Fibroblast of lung (primary cell): Measurements from ENCODE around the gene MPHOSPH6. TPM values are rescaled to one million over a fixed set of nuclear protein-coding genes. Genes with fewer than 3 reads are reported as not detected.

Experiments
- DNase-seq, 2 donors: peaks; one replicate each; pipeline versions ENCODE4 v3.0.0 to v3.0.0-alpha.2; 2010; ENCODE audit warnings: low read depth in 2 of 2
- H2AFZ ChIP-seq: 2 replicates; pipeline ENCODE4 v1.5.1; 2012; ENCODE audit warnings: low read length, control low read depth, inconsistent platforms
- H3K27ac ChIP-seq: 2 replicates; pipeline ENCODE4 v1.5.1; 2011; ENCODE audit warnings: low read length, control low read depth; ENCODE audit not compliant: insufficient read depth
- H3K27me3 ChIP-seq: 2 replicates; pipeline ENCODE4 v1.5.1; 2011; ENCODE audit warnings: mild to moderate bottlenecking, low read length; ENCODE audit not compliant: control insufficient read depth, insufficient read depth
- H3K36me3 ChIP-seq: 2 replicates; pipeline ENCODE4 v1.5.1; 2011; ENCODE audit warnings: low read length; ENCODE audit not compliant: control insufficient read depth, insufficient read depth
- H3K4me1 ChIP-seq: 2 replicates; pipeline ENCODE4 v1.5.1; 2011; ENCODE audit warnings: low read length; ENCODE audit not compliant: control insufficient read depth, insufficient read depth; ENCODE audit errors: extremely low read depth
- H3K4me2 ChIP-seq: 2 replicates; pipeline ENCODE4 v1.5.1; 2011; ENCODE audit warnings: low read length, control low read depth; ENCODE audit not compliant: insufficient read depth; ENCODE audit errors: extremely low read depth
- H3K4me3 ChIP-seq, 4 experiments: fragments of 200-600 bp in 1 of 4; sonication (generic) in 1 of 4; replicated peaks in 1 of 4; 2 replicates each; pipeline ENCODE4 v1.5.1; 2011 to 2016; ENCODE audit warnings: low read length in 4 of 4, low read depth in 3 of 4, mild to moderate bottlenecking in 3 of 4, control low read depth in 2 of 4, inconsistent platforms in 1 of 4, mixed read lengths in 1 of 4; ENCODE audit not compliant: insufficient read depth in 1 of 4; ENCODE audit errors: control extremely low read depth in 1 of 4
- H3K79me2 ChIP-seq: 2 replicates; pipeline ENCODE4 v1.5.1; 2012; ENCODE audit warnings: mild to moderate bottlenecking, low read length, inconsistent platforms; ENCODE audit not compliant: control insufficient read depth, insufficient read depth
- H3K9ac ChIP-seq: 2 replicates; pipeline ENCODE4 v1.5.1; 2011; ENCODE audit warnings: mild to moderate bottlenecking, low read length, control low read depth; ENCODE audit not compliant: insufficient read depth
- H3K9me3 ChIP-seq: 2 replicates; pipeline ENCODE4 v1.5.1; 2012; ENCODE audit warnings: low read depth, low read length; ENCODE audit not compliant: control insufficient read depth, insufficient read depth
- H4K20me1 ChIP-seq: 2 replicates; pipeline ENCODE4 v1.5.1; 2011; ENCODE audit warnings: low read length; ENCODE audit not compliant: control insufficient read depth, insufficient read depth; ENCODE audit errors: extremely low read depth
- EZH2 ChIP-seq: IDR thresholded peaks from 2 replicates; pipeline ENCODE4 v1.5.1; 2012; ENCODE audit warnings: low read length, control low read depth, mild to moderate bottlenecking; ENCODE audit errors: missing control alignments
- polyA plus RNA-seq, 2 donors: library from polyadenylated mRNA; depleted of rRNA in 1 of 2; stranded (reverse) in 1 of 2; unstranded in 1 of 2; fragments of >200 nt; gene quantifications; 2 replicates each; pipeline ENCODE4 v1.2.1, GENCODE V29; 2011 to 2012; ENCODE audit warnings: missing spikeins in 1 of 2
- total RNA-seq: library from RNA; depleted of rRNA; stranded (reverse); fragments of >200 nt; gene quantifications from 2 replicates; pipeline ENCODE4 v1.2.1, GENCODE V29; 2014
- TF ChIP-seq, protein P1 (sequence below), 2 donors: IDR thresholded peaks in 1 of 2; conservative IDR thresholded peaks in 1 of 2; 1 replicate in 1 of 2; 2 replicates in 1 of 2; pipeline ENCODE4 v1.5.1; 2011 to 2012; ENCODE audit warnings: low read length in 2 of 2, control low read depth in 1 of 2, inconsistent platforms in 1 of 2, low read depth in 1 of 2, mild to moderate bottlenecking in 1 of 2

MPHOSPH6 gene
- total and polyA plus RNA-seq, 2 donors (not counting 1 experiment from before 2014, with no cell fraction given) = 30.4 to 36.5 TPM

- Histone ChIP-seq H3K27me3 (no peaks in the 10 kb centered on the region), H4K20me1 (no peaks in the 10 kb centered on the region), H3K9ac (no peak overlapping the region), H3K79me2 (no peaks in the 10 kb centered on the region), H3K36me3 (no peaks in the 10 kb centered on the region), H2AFZ (no peak overlapping the region), H3K27ac (no peak overlapping the region), H3K4me2 (no peak overlapping the region), H3K4me1 (no peaks in the 10 kb centered on the region), H3K9me3 (no peaks in the 10 kb centered on the region), H3K4me3 (no peak overlapping the region)
- no peak for TF ChIP-seq EZH2
- TF ChIP-seq, protein P1, sequence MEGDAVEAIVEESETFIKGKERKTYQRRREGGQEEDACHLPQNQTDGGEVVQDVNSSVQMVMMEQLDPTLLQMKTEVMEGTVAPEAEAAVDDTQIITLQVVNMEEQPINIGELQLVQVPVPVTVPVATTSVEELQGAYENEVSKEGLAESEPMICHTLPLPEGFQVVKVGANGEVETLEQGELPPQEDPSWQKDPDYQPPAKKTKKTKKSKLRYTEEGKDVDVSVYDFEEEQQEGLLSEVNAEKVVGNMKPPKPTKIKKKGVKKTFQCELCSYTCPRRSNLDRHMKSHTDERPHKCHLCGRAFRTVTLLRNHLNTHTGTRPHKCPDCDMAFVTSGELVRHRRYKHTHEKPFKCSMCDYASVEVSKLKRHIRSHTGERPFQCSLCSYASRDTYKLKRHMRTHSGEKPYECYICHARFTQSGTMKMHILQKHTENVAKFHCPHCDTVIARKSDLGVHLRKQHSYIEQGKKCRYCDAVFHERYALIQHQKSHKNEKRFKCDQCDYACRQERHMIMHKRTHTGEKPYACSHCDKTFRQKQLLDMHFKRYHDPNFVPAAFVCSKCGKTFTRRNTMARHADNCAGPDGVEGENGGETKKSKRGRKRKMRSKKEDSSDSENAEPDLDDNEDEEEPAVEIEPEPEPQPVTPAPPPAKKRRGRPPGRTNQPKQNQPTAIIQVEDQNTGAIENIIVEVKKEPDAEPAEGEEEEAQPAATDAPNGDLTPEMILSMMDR (conservative IDR thresholded peaks at IDR 0.05 in 1 of 2, IDR thresholded peaks at IDR 0.05 in 1 of 2; ENCODE audit: low read depth in 1 of 2, low read length in 2 of 2) = no peak
- DNase-seq = no peak
Observed at GRCh38 chr16:82175627-82176026, 5.6 kb upstream of the MPHOSPH6 start.

- no peaks in the 10 kb centered on the region for H3K27me3 ChIP-seq
- no peak overlapping the region for H3K9ac ChIP-seq
- no peak overlapping the region for H2AFZ ChIP-seq
- H3K4me1 ChIP-seq = no peaks in the 10 kb centered on the region
- peaks cover 6% of the 10 kb centered on the region for H3K36me3 ChIP-seq
- no peak overlapping the region for H3K4me3 ChIP-seq
- no peaks in the 10 kb centered on the region for H4K20me1 ChIP-seq
- H3K79me2 ChIP-seq = peaks cover 45% of the 10 kb centered on the region
- H3K4me2 ChIP-seq = no peak overlapping the region
- no peak for TF ChIP-seq EZH2
- TF ChIP-seq, protein P1 (conservative IDR thresholded peaks at IDR 0.05 in 1 of 2, IDR thresholded peaks at IDR 0.05 in 1 of 2; ENCODE audit: low read depth in 1 of 2, low read length in 2 of 2) = no peak
- H3K9me3 ChIP-seq = no peaks in the 10 kb centered on the region
- H3K27ac ChIP-seq = no peak overlapping the region
- no peak for DNase-seq
Observed at GRCh38 chr16:82167670-82168069, 2.4 kb downstream of the MPHOSPH6 start.

GRCh38 chr16:82160226-82160625 is 9.8 kb downstream of the MPHOSPH6 start:
- Histone ChIP-seq H3K27me3 (no peaks in the 10 kb centered on the region), H3K79me2 (peaks cover 4% of the 10 kb centered on the region), H3K36me3 (peaks cover 14% of the 10 kb centered on the region), H3K4me1 (no peaks in the 10 kb centered on the region), H2AFZ (no peak overlapping the region), H3K4me2 (no peak overlapping the region), H4K20me1 (no peaks in the 10 kb centered on the region), H3K9ac (no peak overlapping the region), H3K9me3 (no peaks in the 10 kb centered on the region), H3K4me3 (no peak overlapping the region), H3K27ac (no peak overlapping the region)
- no peak for TF ChIP-seq EZH2
- TF ChIP-seq, protein P1 (conservative IDR thresholded peaks at IDR 0.05 in 1 of 2, IDR thresholded peaks at IDR 0.05 in 1 of 2; ENCODE audit: low read depth in 1 of 2, low read length in 2 of 2) = no peak
- DNase-seq = peak in 1 of 2 donors; percentile 40
